Upper lobe of left lung (tissue), 4 donors: ENCODE data around the gene MEIOB.

Experiments
- EP300 ChIP-seq, 4 donors: sonication (generic); formaldehyde crosslinking; IDR thresholded peaks; one replicate each; pipeline ENCODE4 v1.5.1; 2017; ENCODE audit warnings: antibody characterized with exemption in 4 of 4, control low read depth in 2 of 4
- POLR2A ChIP-seq, 4 donors: fragments of 450-650 bp; IDR thresholded peaks; one replicate each; pipeline ENCODE4 v1.5.1; 2016 to 2017; ENCODE audit warnings: antibody characterized with exemption in 4 of 4, mild to moderate bottlenecking in 2 of 4
- POLR2AphosphoS5 ChIP-seq, 2 donors: sonication (generic); formaldehyde crosslinking; IDR thresholded peaks; one replicate each; pipeline ENCODE4 v1.5.1; 2017; ENCODE audit warnings: antibody characterized with exemption in 2 of 2
- TF ChIP-seq, protein P1 (sequence below), 6 experiments: fragments of 450-650 bp in 4 of 6; fragments of 200-600 bp in 2 of 6; sonication (generic) in 2 of 6; IDR thresholded peaks; one replicate each; pipeline ENCODE4 v1.5.1; 2016 to 2019; ENCODE audit warnings: antibody characterized with exemption in 6 of 6

- TF ChIP-seq EP300 (IDR thresholded peaks at IDR 0.05) (no peak), POLR2A (IDR thresholded peaks at IDR 0.05) (no peak), POLR2AphosphoS5 (IDR thresholded peaks at IDR 0.05) (no peak)
- TF ChIP-seq, protein P1, sequence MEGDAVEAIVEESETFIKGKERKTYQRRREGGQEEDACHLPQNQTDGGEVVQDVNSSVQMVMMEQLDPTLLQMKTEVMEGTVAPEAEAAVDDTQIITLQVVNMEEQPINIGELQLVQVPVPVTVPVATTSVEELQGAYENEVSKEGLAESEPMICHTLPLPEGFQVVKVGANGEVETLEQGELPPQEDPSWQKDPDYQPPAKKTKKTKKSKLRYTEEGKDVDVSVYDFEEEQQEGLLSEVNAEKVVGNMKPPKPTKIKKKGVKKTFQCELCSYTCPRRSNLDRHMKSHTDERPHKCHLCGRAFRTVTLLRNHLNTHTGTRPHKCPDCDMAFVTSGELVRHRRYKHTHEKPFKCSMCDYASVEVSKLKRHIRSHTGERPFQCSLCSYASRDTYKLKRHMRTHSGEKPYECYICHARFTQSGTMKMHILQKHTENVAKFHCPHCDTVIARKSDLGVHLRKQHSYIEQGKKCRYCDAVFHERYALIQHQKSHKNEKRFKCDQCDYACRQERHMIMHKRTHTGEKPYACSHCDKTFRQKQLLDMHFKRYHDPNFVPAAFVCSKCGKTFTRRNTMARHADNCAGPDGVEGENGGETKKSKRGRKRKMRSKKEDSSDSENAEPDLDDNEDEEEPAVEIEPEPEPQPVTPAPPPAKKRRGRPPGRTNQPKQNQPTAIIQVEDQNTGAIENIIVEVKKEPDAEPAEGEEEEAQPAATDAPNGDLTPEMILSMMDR (IDR thresholded peaks at IDR 0.05) = no peak
Observed at GRCh38 chr16:1850981-1851380, 21.0 kb downstream of the MEIOB start.
